Loucy (cell line): Measurements from ENCODE around the gene PRPSAP2.

Source experiments
- CTCF ChIP-seq: fragments of 200-600 bp; sonication (generic); conservative IDR thresholded peaks from 2 replicates; pipeline ENCODE4 v1.5.1; 2014; ENCODE audit warnings: mild to moderate bottlenecking, antibody characterized with exemption, low read length
- EZH2phosphoT487 ChIP-seq: fragments of 200-600 bp; IDR thresholded peaks from 2 replicates; pipeline ENCODE4 v1.6.1; 2018; ENCODE audit warnings: antibody characterized with exemption, mild to moderate bottlenecking, moderate library complexity, borderline replicate concordance

- TF ChIP-seq CTCF (no peak), EZH2phosphoT487 (no peak)
Measured at GRCh38 chr17:18978050-18978449, 120.1 kb downstream of the PRPSAP2 start.
